Kidney epithelial cell (primary cell): ENCODE measurements around the gene CSTF2T. TPM values are rescaled to one million over a fixed set of nuclear protein-coding genes. Genes with fewer than 3 reads are reported as not detected.

ENCODE experiments used
- DNase-seq: peaks from one replicate; pipeline ENCODE4 v3.0.0-alpha.2; 2010; ENCODE audit warnings: low read depth
- H3K27me3 ChIP-seq: 2 replicates; pipeline ENCODE4 v1.6.0; 2011; ENCODE audit warnings: low read length; ENCODE audit not compliant: control insufficient read depth, insufficient read depth
- H3K36me3 ChIP-seq: 2 replicates; pipeline ENCODE4 v1.5.1; 2011; ENCODE audit warnings: low read length; ENCODE audit not compliant: control insufficient read depth, insufficient read depth
- H3K4me3 ChIP-seq: 2 replicates; pipeline ENCODE4 v1.5.1; 2011; ENCODE audit warnings: low read depth, mild to moderate bottlenecking, control low read depth, low read length
- CTCF ChIP-seq: IDR thresholded peaks from 2 replicates; pipeline ENCODE4 v1.5.1; 2011; ENCODE audit warnings: mild to moderate bottlenecking, moderate library complexity, low read length, control low read depth, inconsistent platforms; ENCODE audit not compliant: insufficient read depth, poor library complexity, severe bottlenecking
- total RNA-seq: library from RNA; depleted of rRNA; stranded (reverse); fragments of >200 nt; gene quantifications from 2 replicates; pipeline ENCODE4 v1.2.3, GENCODE V29; 2015

CSTF2T gene
- total RNA-seq, 1 donor from 2014 or later = 24.8 TPM

GRCh38 chr10:51711519-51711891 lies 12.1 kb upstream of the CSTF2T start:
- TF ChIP-seq CTCF = no peak
- no peak for DNase-seq

GRCh38 chr10:51709324-51709972 lies 10.1 kb upstream of the CSTF2T start:
- Histone ChIP-seq H3K36me3 (no peaks in the 10 kb centered on the region), H3K27me3 (no peaks in the 10 kb centered on the region), H3K4me3 (no peak overlapping the region)
- no peak for DNase-seq
- no peak for TF ChIP-seq CTCF

More at GRCh38 chr10:51711519-51711891, 12.1 kb upstream of the CSTF2T start:
- Histone ChIP-seq H3K36me3 (no peaks in the 10 kb centered on the region), H3K27me3 (no peaks in the 10 kb centered on the region), H3K4me3 (no peak overlapping the region)

- no peak for TF ChIP-seq CTCF
- no peaks in the 10 kb centered on the region for H3K36me3 ChIP-seq
- H3K4me3 ChIP-seq = no peak overlapping the region
These were observed 9.2 kb upstream of the CSTF2T start for GRCh38 chr10:51708609-51709008.

GRCh38 chr10:51707821-51708424 lies 8.5 kb upstream of the CSTF2T start:
- no peak overlapping the region for H3K4me3 ChIP-seq
- no peak for DNase-seq
- no peaks in the 10 kb centered on the region for H3K27me3 ChIP-seq
- H3K36me3 ChIP-seq = no peaks in the 10 kb centered on the region
- TF ChIP-seq CTCF = no peak

More at GRCh38 chr10:51708609-51709008, 9.2 kb upstream of the CSTF2T start:
- no peaks in the 10 kb centered on the region for H3K27me3 ChIP-seq
- no peak for DNase-seq

- DNase-seq = no peak
- Histone ChIP-seq H3K36me3 (no peaks in the 10 kb centered on the region), H3K4me3 (no peak overlapping the region), H3K27me3 (no peaks in the 10 kb centered on the region)
- no peak for TF ChIP-seq CTCF
These were observed 8.0 kb upstream of the CSTF2T start for GRCh38 chr10:51707392-51707791.

- no peaks in the 10 kb centered on the region for H3K27me3 ChIP-seq
- no peak for TF ChIP-seq CTCF
- H3K4me3 ChIP-seq = no peak overlapping the region
- no peak for DNase-seq
- no peaks in the 10 kb centered on the region for H3K36me3 ChIP-seq
These were observed 6.8 kb upstream of the CSTF2T start for GRCh38 chr10:51706225-51706624.
